Activated T-cell treated with anti-CD3 and anti-CD28 coated beads, Interleukin-2, amount 50 U/mL, for 48 hours (primary cell): ENCODE measurements around the gene GDF3.
"Not testable (repeated sequence)": the region's sequence is repeated elsewhere in the genome, so short reads cannot be mapped to it uniquely, and the experiment has no call there.

Experiments used
- DNase-seq, 2 experiments: peaks; one replicate each; pipeline ENCODE4 v3.0.0-alpha.2; 2020

The GDF3 gene

DNA sequence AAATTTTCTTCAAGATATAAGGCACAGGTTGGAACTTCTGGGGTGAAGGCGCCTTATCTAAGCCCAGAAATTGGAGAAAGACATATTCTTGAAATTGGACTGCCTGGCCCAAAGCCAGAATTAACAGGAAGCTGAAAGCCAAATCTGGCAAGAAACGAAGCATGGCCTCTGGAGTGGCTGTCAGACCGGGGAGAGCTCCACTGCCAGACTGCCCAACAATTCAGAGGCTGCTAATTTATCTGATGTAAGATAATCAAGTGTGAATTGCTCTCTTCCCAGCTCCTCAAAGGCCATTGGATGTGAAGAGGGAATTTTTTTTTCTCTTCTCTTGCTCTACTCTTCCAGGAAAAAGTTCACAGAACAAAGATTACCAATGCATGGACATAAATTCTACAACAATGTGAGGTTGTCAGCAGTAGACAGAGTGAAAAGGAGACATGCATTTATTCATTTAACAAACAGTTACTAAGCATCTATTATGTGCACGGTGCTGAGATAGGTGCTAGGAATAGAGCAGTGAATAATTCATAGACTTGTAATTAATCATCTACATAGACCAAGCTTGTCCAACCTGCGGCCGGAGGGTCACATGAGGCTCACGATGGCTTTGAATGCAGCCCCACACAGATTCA is at the start of gene GDF3:
Gene GDF3, minus strand, starts transcription at position 210 of the 632 bp plus-strand sequence. Its CDS starts 47 bp downstream, at position 163.
- DNase-seq = no peak

DNA sequence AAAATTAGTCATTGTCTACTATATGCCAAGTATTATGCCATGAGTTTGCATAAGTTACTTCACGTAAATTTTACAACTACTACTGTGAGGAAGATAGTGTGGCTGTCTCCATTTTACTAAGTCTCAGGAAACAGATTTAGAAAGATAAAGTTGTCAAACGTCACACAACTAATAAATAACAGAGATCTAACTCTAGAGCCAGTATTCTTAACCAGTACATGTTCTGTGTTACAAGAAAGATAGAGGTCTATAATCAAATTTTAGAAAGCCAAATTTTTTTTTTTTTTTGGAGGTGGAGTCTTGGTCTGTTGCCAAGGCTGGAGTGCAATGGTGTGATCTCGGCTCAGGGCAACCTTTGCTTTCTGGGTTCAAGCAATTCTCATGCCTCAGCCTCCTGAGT is 37.4 kb upstream of the GDF3 start:
- DNase-seq = no peak

DNA sequence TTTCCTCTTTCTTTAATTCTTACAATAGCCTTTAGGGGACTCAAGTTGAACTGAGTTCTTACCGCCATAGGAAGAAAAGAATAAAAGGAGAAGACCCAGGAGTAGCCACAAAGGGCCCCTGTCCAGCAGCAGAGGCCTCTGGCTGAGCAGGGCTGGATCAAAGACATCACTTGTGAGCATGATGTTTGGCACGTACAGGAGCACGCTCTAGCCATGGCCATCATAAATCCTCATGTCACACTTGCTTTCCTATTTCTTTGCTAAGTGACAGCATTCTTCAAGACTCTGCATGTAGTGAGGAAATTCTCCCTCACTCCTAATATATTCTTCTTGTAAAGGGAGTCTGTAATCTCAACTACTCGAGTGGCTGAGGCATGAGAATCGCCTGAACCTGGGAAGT is 35.9 kb upstream of the GDF3 start:
- no peak for DNase-seq

DNA sequence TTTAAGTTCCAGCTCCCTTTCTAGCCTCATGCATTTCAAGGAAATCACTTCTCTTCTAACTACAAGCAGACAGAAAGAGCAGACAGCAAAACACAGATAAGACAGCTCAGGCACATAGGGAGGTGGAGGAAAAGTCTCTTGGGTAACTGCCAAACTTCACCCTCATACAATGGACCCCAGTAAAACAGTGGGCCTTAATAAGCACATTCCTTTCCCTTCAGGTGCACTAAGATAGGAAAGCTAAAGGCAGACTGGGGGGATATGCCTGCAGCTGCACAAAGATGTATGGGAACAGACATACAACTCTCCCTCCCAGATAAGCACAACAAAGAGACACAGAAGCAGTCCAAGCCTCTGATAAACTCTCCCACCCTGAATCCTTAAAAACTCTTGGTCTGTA is 35.4 kb upstream of the GDF3 start:
- DNase-seq = not testable (repeated sequence)

DNA sequence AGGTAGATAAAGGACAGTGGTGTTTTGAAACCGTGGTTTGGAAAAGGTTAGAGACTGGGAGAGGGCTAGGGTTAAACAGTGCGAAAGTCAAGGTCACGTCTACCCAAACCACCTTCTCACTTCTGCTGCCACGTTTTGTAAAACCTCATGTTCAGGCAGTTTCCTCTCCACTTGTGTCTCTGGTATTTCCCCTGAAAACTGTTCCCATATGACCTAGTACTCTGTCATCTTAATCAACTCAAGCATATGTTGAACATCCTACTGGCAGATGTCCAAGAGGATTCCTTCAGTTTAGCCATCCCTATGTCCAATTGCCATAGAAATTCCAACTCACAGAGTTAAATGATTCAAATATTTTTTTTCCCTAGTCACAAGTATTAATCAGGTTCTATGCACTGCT is 34.2 kb upstream of the GDF3 start:
- DNase-seq = no peak

DNA sequence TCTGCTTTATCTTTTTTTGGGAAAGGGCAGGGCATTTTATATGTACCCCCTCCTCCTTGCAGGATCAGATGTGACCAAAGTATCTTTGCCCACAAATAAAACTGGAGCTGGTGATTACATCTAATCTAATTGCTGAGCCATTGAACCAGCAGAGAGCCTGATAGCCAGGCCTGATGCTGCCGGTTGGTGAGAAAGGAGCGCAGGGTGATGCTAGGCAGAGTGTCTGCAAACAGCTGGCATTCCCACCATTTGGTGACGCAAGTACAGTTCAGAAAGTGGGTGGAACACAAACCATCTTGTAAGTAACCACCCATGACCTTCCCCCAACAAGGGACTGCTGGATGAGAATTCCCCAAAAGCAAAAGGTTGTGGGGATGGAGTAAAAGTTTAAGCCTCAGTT is 28.4 kb upstream of the GDF3 start:
- DNase-seq = no peak

DNA sequence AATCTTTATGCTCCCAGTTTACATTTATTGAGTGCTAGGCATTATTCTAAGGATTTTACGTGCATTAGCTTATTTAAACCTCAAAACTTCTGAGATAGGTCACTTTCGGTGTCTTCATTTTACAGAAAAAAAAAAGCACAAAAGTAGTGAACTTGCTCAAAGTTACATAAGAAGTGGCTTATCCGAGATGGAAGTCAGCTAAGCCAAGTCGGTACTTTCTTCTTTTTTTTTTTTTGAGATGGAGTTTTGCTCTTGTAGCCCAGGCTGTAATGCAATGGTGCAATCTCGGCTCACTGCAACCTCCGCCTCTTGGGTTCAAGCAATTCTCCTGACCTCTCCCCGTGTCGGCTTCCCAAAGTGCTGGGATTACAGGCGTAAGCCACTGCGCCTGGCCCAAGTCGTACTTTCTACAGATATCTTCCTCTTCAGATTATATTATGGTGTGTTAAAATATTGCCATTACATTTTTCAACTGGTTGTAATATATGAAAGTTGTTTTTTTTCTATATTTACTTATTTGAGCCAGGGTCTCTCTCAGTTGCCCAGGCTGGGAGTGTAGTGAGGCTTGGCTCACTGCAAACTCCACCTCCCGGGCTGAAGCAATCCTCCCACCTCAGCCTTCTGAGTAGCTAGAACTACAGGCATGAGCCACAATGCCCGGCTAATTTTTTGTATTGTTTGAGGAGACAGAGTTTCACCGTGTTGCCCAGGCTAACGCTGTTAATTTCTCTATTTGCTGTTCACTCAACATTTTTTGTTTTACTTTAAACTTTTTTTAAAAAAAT is 24.6 kb upstream of the GDF3 start:
- no peak for DNase-seq

DNA sequence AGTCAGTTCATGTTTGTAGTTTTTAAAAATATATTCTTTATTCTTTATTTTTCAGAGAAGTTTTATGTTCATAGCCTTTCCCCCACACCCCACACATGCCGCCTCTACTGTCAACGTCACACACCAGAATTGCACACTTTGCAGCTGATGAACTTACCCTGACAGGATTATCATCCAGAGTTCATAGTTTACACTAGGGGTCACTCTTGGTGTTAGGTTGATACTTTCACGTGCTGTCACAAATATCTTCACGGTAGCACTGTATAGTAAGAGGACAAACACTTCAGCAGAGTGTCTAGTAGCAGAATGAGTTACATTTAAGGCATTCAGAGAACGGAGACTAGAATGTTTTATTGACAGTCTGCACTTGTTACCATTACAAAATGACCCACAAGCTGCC is 20.8 kb upstream of the GDF3 start:
- DNase-seq = no peak

DNA sequence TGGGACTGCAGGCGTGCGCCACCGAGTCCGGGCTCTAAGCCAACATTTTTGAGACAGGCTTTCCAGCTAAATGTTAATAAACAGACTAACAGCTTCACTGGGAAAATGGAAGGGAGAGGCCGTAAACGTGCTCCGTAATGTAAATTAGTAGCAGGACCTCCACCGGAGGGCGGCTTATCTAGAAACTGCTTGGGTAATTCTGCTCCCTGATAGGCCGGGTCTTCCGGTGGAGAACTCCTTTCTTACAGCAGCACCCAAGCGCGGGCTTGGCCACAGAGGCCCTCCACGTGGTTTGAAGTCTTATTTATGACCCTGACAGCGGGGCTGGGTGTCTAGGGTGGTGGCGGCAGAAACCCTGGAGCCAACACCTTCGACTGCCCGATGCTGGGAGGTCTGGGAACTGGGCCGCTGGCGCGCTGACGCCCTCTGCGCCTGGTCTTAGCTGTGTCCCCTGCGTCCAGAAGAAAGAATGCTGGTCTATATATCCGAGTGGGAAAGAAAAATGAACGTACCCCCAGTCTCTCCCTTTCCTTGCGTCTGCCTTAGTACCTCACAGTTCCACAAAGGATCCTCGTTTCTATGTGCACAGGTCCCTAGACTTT is 17.4 kb upstream of the GDF3 start:
- no peak for DNase-seq

DNA sequence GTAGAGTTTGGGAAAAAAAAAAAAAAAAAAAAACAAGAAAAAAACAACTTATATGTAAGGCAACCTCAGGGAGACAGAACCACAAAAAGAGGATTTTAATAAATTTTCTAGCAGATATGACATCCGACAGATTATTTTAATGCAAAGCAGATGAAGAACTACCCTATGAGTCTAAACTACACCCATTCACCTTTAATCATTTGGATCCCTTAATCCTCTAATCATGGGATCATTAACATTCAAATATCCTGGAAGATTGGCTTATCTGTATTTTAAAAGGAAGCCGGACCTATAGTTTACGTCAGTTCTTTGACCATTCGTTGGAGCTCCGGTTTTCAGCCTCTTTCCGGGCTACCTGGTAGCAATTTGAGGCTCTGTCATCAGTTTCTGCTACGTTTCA is 15.6 kb upstream of the GDF3 start, which contains the start of gene DPPA3:
Gene DPPA3, plus strand, starts transcription at position 301 of the 400 bp plus-strand sequence. CDS start 138 bp downstream, outside the sequence.
- DNase-seq = no peak

DNA sequence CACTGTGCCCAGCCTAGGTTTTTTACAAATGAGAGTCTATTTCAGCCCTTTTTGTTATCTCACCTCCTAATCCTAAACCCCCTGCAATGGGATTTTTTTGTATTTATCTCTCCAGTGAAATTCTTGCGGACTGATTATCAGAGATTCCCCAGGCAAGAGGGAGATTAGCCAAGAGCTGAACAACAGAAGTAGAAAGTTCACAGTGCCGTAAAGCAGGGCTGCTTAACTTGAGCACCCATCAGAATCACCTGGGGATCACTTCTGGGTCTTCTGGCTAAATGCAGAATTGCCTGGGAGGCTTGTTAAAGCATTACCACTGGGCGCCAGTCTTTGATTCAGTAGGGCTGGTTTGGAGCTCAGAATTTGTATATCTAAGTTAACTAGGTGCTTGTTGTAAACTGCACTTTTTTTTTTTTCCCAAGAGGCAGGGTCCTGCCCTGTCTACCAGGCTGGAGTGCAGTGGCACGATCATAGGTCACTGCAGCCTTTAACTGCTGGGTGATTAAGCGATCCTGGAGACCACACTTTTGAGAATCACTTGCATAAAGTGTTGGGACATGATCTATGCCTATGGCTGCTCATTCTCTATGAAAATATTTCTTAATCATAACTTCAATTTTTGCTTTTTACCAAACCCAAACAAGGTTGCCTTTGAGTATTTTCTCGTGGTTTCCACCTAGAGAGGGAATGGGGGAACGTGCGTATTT is 14.5 kb upstream of the GDF3 start:
- no peak for DNase-seq

DNA sequence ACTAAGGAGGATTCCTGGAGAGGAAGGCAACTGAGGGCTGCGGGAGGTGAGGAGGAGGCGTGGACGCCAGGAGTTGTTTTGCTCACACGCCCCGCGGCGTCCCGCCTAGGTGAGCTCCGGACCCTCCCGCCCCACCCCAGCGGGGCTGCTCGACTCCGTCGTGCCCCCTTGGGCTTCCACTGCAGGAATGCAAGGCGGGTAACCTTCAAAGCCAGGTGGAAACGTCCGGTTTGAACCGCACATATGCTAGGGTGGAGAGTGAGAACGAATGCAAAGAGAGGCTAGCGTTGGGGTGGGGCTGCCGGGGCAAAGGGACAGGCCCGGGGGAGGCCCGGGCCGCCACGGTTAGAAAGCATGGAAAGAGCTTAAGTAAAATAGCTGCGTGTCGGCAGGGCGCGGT is 10.3 kb upstream of the GDF3 start:
- DNase-seq = no peak

DNA sequence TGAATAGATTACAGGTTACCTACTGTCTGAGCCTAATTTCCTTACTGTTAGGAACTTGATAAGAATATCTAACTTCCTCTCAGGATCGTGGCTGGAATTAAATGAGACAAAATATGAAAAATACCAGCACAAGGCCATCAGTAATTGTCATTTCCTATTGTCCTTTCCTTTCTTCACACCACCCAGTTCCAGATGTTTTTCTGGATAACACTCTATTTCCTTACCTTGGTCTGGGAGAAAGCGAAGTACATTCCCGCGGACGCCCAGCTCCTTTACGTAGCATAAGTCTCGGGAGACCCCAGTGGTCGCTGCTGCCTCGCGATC is 376 bp downstream of the GDF3 start:
- DNase-seq = no peak

DNA sequence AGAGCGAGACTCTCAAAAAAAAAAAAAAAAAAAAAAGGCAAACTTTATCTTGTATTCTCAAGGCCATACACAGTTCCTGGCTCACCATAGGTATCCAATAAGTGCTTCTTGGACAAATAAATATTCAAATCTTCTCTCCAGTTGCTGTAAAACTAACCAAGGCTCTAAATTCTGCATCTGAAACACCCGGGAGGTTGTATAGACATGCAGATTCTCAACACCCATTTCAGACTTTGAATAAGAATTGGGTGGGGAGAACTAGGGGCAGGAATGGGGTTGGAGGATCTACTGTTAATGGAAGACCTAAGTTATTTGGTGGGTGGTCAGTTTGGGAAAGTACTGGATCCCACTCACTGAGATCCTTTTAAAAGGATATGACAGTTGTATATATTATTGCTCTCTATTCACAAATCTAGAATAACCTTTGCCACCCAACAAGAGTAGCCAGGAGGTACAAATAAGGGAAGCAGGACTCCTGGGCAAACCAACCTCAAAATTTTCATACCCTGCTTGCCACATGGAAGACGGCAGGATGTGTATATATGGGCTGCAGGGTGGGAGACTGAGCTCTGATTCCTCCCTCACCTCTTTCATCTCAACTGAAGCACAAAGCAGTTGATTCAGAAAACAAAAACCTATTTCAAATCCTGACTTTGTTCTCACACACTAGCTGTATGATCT is 879 bp downstream of the GDF3 start:
- no peak for DNase-seq

DNA sequence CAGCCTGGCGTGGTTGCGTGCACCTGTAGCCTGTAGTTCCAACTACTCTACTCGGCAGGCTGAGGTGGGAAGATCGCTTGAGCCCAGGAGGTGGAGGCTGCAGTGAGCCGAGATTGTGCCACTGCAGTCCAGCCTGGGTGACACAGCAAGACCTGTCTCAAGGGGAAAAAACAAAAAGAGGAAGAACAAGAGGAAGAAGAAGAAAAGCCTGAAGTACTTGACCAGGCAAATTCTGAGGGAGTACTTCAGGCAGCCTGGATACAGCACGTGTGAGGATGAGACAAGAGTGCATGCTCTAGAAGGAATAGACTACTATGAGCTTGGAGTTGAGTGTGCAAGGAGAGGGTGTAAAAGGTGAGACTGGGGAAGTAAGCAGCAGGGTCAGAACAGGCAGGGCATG is 1.8 kb downstream of the GDF3 start:
- no peak for DNase-seq

DNA sequence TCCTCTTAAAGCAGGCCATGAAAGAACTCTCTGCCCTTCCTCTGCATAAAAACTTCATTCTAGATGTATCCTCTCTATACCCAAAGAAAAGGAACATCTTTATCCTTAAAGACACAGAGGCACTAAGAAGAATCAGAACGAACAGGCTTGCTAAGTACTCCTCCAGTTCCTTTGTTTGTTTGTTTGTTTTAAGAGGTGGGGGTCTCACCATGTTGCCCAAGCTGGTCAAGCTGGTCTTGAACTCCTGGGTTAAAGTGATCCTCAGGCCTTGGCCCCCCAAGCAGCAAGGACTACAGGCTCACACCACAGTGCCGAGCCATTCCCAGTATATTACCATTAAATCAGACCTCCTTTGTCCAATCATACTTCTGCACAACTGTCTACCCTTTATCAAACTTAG is 14.0 kb downstream of the GDF3 start:
- DNase-seq = no peak

DNA sequence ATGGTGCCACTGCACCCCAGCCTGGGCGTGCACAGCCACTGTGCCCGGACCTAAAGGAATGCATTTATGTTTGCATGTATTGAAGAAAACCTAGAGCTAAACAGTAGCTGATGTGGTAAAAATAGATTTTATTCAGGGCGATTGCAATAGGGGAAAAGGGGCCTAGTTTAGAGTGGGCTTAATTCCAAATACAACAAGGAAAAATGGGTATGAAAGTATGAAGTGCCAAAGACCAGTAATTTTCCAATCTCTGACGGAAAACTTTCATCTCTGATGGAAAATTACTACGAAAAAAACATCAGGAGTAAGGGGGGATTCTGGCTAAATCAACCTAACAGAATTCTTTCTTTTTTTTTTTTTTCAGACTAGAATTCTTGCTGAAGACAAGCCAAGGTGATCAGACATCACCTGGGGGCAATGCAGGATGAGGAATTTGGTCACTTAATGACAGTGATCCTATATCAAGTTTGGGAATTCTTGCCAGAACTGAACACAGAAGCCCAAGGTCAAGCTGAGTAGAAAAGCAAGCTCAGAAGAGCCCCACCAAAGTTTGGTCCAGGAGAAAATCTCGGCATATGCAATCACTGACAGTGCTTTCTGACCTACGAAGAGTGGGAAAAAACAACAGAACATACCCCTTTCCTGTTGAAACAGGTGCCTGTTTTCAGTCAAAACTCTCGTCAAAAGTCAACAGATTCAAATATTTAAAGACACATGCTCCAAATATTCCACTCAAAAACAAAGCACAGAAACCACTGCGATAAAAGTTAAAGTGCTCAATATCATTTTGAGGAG is 16.1 kb downstream of the GDF3 start:
- DNase-seq = no peak

DNA sequence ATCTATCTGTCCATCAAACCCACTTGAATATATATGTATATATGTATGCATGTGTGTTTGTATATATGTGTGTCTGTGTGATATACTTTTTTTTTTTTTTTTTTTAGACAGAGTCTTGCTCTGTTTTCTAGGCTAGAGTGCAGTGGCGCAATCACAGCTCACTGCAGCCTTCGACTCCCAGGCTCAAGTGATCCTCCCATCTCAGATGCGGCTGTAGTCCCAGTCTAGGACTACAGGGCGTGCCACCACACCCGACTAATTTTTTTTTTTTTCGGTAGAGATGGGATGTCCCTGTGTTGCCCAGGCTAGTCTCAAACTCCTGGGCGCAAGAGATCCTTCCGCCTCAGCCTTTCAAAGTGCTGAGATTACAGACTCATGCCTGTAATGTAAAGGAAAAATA is 16.8 kb downstream of the GDF3 start:
- DNase-seq = no peak

DNA sequence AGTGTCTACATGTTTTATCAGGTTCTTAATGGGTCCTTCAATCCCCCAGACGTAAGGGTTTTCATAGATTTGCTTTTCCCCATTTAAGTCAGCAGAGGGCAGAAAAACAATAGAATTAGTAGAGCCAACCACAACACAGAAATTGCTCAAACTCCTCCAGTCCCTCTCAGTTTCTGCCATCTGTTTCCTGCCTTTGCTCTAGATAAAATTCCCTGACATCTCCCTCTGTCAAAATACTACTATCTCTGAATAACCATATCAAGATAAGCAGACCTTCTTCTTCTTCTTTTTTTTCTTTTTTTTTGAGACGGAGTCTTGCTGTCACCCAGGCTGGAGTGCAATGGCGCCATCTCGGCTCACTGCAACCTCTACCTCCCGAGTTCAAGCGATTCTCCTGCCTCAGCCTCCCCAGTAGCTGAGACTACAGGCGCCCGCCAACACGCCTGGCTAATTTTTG is 18.1 kb downstream of the GDF3 start:
- DNase-seq = peak; percentile 18 to 24

DNA sequence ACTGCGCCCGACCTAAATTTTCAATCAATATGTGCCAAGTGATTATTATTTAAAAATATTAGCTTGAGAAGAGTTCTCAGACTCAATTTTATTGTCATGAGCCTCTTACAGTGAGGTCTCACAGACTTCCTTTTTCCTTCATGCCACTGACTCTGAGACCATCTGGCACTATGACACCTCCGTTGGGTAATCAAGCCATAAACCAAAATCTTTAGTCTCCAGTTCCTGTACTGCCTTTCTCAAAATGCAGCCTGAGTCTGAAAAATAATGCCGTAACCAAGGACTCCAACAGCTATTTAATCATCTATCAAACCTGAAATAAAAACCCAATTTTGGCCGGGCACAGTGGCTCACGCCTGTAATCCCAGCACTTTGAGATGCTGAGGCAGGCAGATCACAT is 20.1 kb downstream of the GDF3 start:
- not testable (repeated sequence) for DNase-seq

DNA sequence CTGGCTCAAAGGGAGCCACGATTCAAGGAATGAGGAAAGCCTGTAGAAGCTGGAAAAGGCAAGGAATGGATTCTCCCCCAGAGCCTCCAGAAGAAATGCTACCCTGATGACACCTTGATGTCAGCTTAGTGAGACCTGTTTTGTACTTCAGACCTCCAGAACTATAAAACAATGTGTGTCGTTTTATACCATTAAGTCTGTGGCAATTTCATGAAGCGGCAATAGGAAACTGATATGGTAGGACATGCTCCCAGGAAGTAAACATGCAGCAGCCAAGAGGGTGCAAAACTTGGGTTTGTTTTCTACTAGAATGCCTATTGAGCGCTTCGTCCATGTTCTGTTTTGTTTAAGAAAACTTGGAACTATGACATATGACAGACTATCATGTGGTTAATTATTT is 27.4 kb downstream of the GDF3 start:
- no peak for DNase-seq

DNA sequence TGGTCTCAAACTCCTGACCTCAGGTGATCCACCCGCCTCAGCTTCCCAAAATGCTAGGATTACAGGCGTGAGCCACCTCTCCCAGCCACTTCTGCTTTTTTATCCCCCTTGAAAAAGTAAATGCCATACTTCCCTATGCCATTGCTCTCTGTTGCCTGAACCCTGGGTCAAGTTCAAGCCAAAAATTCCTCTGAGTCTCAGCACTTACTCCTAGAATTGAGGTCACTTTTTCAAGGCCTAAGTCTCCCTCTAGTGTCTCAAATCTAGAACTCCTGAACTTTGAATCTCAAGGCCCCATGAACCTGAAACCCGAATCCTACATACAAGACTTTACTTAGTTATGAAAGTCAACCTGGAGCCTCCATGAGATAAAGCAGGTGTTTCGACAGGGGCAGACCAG is 28.4 kb downstream of the GDF3 start:
- DNase-seq = no peak
